NCI-H748 treated with DMSO at 0.1 percent for 48 hours (cell line): ENCODE data around the gene CIBAR2.
"Not testable (repeated sequence)": the region's sequence is repeated elsewhere in the genome, so short reads cannot be mapped to it uniquely, and the experiment has no call there.

Experiments used
- DNase-seq: peaks from one replicate; lab custom pipeline; 2025; lab: John Stamatoyannopoulos, UW

CIBAR2 gene

DNA sequence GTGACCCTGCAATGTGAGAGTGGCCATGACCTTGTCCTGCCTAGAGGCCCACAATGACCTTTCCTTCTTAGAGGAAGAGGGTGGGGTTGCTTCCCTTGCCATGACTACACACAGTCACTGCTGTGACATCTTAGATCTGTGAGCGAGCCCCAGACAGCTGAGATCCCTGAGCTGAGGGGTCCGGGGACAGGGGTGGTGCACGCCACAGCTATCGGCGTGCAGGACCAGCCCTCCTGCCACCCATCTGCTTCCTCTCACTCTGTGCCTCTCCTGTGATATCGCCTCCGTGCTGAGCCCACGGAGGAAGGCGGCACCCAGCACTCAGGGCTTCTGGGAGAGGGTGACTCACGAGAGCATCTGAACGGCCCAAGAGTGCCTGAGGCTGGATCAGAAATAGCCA is 49.4 kb downstream of the CIBAR2 start:
- no peak for DNase-seq

GRCh38 chr16:85062323-85062722 is 49.9 kb downstream of the CIBAR2 start:
- DNase-seq = no peak

GRCh38 chr16:85061566-85061965 is 50.7 kb downstream of the CIBAR2 start:
- DNase-seq = no peak

- DNase-seq = no peak
These were observed 53.4 kb downstream of the CIBAR2 start for GRCh38 chr16:85058909-85059308.

DNA sequence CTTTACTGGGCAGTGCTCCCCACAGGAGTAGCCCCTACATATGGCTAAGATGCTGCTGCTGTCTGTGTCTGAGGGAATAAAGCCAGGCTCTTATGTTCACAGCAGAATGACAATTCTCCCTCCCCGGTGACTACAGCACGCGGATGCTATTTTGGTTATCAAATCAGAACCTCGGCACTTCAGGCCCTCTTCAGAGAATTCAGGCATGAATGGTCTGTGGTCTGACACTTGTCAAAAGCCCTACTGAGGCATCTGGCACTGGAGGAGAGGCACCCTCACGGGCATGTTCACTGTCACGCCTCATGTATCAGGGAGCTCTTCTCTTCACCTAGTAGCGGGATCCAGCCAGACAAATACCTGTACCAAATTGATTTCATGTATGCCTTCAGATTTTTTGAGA is 54.3 kb downstream of the CIBAR2 start:
- no peak for DNase-seq

DNA sequence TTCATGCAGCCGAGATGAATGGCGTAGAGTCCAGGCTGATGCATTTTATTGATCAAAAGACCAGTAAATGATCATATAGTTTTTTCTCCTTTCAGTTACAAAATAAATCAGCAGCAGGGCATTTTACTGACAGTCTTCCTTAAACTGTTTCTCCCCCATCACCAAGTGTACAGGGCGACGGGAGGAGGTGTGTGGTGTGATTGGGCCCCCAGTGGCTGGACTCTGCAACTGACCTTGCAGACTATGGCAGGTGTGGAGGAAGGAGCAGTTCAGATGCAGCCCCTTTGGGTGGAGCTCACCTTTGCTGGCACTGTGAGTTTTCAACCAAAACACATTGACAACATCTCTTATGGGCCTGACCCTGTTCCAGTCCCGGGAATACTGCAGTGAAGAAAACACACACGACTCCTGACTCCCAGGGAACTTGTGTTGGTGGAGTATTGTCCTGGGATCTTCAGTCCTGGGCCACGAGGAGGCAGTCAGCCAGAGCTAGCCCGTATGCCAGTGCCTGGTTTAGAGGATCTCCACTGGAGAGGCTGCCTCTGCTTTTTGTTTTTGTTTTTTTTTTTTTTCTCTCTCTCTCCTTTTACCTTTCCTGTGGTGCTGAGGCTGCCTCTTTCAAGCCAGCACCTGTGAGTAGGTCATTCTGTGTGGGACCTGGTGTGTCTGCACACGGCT is 54.9 kb downstream of the CIBAR2 start:
- DNase-seq = no peak

- DNase-seq = no peak
These were observed 56.0 kb downstream of the CIBAR2 start for GRCh38 chr16:85056211-85056748.

DNA sequence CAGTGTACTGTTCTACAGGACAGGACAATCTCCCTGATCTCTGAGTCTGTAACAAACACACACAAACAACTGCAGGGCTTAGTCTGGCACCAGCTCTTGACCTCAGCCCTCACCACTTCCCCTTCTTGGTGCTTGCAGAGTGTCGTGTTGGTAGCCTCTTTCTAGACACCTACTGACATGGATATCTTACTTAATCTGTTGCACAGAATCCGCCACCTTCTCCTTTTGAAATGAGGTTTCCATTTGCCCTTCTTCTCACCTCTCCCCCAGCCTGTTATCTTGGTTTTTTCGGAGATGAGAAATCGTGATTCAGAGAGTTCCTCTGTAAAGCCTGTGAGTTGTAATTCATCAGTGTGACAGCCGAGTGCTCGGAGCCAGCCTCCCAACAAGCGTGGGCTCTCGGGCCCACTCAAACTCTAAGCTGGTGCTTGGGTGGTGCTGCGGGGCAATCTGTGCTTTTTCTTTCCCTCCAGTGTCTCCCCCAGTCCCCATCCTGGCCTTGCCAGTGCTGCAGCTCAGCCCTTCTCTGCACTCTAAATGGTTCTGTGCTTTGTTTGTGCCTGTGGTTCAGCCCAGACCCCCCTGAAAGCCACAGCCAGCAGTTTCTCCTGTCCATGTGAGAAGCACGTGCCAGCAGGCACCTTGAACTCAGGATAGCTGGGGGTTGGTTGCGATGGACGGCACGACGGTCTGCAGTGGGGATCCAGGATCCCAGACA is 56.6 kb downstream of the CIBAR2 start:
- DNase-seq = no peak

GRCh38 chr16:85054948-85055492 is 57.3 kb downstream of the CIBAR2 start:
- DNase-seq = no peak

DNA sequence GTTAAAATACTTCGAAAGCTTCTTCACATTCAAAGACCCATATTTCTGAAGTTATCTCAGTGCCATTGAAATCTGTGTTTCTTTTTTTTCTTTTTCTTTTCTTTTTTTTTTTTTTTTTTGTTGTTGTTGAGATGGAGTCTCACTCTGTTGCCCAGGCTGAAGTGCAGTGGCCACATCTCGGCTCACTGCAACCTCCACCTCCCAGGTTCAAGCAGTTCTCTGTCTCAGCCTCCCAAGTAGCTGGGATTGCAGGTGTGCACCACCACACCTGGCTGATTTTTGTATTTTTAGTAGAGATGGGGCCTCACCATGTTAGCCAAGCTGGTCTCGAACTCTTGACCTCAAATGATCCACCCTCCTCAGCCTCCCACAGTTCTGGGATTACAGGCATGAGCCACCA is 58.0 kb downstream of the CIBAR2 start:
- DNase-seq = not testable (repeated sequence)

DNA sequence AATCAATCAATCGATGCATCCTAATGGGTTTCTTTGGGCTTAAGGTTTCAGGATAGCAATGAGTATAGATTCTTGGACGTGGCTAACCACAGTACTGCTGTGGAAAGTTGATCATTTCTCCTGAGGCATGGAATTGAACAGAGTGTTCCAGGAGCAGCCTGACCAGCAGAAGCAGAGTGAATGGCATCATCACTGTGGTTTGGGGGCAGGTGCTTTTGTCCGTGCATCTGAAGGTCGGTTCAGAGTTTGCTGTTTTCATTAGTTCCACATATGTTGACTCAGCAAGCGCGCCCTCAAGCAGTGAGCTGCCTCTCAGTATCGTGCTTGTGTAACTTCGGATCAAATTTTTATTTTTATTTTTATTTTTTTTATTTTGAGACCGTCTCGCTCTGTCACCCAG is 59.7 kb downstream of the CIBAR2 start:
- no peak for DNase-seq

DNA sequence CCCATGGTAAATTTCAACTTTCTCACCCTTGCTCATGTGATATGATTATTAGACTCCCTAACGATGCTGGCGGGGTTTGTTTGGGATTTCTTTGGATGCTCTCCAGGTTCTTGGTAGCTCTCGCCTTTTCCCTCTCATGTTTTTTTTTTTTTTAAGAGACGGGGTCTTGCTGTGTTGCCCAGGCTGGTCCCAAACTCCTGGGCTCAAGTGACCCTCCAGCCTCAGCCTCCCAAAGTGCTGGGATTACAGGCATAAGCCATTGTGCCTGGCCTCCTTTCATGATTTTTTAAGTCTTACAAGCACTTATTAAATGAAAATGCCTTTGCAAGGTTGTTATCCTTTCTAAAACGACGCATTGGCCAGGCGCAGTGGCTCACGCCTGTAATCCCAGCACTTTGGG is 60.6 kb downstream of the CIBAR2 start:
- DNase-seq = no peak

DNA sequence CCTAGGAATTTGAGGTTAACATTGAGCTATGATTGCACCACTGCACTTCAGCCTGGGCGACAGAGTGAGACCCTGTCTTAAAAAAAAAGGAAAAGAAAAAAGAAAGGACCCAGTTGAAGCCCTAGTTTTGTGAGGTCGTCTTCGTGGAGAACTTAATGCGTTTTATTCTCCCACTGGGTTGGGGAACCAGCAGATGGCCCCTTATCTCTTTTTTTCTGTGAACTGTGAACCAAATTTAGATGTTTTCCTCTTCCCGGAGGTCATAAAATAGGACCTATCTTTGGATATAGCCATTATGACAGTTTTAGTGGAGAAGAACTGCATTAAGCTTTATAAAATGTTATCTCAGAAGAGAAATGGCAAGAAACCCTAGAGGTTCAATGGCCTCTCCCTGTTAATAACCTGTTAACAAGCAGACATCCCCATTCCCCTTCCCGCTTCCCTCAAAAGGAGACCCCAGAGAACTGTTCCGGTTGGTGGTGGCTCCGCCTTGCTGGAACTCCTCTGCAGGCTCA is 61.1 kb downstream of the CIBAR2 start:
- no peak for DNase-seq

DNA sequence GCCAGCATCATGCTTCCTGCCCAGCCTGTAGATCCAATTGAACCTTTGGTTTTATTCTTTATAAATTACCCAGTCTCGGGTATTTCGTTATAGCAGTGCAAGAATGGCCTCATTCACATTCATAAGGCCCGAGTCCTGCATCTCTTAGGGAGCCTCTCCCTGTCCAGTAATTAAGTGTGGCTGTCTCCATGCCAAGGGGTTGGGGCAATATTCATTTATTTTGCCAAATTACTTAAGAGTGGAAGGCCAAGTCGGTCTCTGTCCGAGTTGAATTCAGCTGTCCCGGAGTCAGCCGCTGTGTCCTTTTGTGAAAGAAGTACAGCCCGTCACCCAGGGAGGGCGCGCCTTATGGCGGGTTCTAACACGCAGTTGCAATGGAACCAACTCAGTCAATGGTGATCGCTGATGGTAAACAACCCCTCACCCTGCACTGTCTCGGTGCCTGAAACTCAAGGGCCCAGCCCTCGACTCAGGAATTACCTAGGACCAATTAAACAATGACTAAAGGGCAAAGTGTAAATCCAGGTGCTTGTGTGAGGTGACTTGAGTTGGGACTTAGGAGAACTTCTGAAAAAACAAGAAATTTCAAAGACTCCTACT is 62.5 kb downstream of the CIBAR2 start:
- DNase-seq = no peak

GRCh38 chr16:85048921-85049562 is 63.2 kb downstream of the CIBAR2 start:
- no peak for DNase-seq
